B cell (primary cell): Measurements from ENCODE around the gene OR51L1.

Experiments
- CTCF ChIP-seq: fragments of 200-600 bp; IDR thresholded peaks from one replicate; pipeline ENCODE4 v1.8.0; 2022; ENCODE audit warnings: antibody characterized with exemption, mild to moderate bottlenecking
- EZH2 ChIP-seq: IDR thresholded peaks from 2 replicates; pipeline ENCODE4 v1.6.1; 2012; ENCODE audit warnings: borderline replicate concordance, low read depth, mild to moderate bottlenecking, moderate library complexity, low read length; ENCODE audit not compliant: insufficient read depth, poor library complexity, severe bottlenecking

GRCh38 chr11:5046754-5047330, 52.2 kb downstream of the OR51L1 start:
- TF ChIP-seq CTCF (no peak), EZH2 (no peak)
